HG03354 (cell line): Measurements from ENCODE around the gene MCU.
"Not testable (repeated sequence)": the region's sequence is repeated elsewhere in the genome, so short reads cannot be mapped to it uniquely, and the experiment has no call there.

Experiments used
- ATAC-seq: cut with Tn5 transposase; IDR thresholded peaks from one replicate; pipeline ENCODE4 v1.9.1; 2021; ENCODE audit warnings: mild to moderate bottlenecking; ENCODE audit not compliant: unreplicated experiment, poor library complexity, severe bottlenecking

The MCU gene

DNA sequence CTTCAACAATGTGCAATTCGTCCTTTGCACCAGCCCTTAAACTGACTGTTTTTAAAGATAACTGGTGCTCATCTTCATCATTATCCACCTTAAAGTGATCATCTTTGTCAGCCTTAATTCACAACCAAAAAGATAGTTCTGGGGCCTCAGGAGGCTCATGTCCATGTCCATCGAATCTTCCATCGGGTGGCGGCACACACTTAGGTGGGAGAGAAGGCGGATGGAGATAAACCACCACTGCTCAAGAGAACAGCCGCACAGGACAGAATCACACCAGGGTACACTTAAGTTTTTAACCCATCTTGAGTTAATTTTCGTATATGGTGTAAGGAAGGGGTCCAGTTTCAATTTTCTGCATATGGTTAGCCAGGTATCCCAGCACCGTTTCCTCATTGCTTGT lies 226.4 kb downstream of the MCU start:
- ATAC-seq = no peak

DNA sequence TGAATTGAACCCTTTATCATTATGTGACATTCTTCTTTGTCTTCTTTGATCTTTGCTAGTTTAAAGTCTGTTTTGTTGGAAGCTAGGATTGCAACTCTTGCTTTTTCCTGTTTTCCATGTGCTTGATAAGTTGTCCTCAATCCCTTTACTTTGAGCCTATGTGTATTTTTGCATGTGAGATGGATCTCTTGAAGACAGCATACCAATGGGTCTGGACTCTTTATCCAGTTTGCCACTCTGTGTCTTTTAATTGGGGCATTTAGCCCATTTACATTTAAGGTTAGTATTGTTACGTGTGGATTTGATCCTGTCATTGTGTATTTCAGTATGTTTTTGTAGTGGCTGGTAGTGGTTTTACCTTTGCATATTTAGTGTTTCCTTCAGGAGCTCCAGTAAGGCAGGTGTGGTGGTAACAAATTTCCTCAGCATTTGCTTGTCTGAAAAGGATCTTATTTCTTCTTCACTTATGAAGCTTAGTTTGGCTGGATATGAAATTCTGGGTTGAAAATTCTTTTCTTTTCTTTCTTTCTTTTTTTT lies 229.3 kb downstream of the MCU start:
- ATAC-seq = not testable (repeated sequence)

DNA sequence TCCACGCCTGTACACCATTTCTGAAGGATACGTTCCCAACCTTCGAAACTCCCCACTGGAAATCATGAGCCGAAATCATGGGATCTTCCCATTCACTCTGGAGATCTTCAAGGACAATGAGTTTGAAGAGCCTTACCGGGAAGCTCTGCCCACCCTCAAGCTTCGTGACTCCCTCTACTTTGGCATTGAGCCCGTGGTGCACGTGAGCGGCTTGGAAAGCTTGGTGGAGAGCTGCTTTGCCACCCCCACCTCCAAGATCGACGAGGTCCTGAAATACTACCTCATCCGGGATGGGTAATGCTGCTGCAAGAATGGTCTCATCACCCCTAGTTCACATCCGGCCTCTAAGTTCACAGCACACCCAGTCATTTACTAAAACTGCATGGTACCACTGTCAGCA lies 232.4 kb downstream of the MCU start:
- no peak for ATAC-seq

DNA sequence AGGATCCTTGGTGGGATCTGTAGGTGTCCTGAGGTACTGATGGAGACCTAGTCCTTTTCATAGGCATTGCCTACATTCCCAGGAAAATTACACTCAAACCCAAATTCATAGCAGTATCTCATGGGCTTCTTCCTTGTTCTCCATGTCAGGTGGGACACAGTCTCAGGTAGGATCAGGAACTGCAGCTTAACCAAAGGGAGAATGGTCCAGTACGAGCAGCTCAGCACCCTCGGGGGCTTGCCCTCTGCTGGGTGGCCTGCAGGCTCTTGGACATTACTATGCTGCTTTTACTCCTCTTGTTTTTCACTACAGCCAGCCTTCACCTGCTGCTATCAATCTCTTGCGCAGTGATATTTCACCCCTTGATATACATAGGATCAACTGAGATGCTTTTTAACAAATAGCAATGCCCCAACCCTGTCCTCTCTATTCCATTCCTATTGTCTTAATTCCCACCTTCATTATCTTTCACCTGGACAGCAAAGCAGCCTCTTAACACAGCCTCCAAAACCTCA lies 234.1 kb downstream of the MCU start:
- ATAC-seq = no peak

DNA sequence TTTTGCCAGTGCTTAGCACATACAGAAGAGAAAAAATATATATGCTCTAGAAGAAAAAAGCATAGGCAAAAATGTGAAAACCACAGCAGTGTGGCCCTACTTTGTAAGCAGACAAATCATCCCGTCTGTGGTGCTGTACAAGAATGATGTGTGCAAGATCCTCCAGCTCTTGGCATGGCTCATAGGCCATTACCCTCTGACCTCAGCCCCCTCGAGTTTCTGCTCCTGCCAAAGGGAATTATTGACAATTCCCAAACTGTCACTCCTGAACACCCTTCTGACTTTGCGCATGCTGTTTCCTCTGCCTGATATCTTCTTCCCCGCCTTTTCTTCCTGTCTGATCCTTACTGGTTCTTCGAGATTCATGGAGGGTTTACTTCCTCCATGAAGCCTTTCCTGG lies 235.5 kb downstream of the MCU start:
- no peak for ATAC-seq

DNA sequence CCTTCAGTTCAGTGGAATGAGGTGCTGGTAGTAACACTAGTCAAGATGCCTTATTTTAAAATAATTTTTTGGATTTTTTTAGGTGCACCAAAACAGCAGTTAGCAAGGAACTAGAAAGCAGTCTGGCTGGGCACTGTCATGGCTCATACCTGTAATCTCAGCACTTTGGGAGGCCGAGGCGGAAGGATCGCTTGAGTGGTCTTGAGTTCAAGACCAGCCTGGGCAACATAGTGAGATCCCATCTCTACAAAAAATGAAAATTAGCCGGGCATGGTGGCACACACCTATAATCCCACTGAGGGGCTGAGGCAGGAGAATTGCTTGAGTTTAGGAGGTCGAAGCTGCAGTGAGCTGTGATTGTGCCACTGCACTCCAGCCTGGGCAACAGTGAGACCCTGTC lies 236.9 kb downstream of the MCU start:
- no peak for ATAC-seq

DNA sequence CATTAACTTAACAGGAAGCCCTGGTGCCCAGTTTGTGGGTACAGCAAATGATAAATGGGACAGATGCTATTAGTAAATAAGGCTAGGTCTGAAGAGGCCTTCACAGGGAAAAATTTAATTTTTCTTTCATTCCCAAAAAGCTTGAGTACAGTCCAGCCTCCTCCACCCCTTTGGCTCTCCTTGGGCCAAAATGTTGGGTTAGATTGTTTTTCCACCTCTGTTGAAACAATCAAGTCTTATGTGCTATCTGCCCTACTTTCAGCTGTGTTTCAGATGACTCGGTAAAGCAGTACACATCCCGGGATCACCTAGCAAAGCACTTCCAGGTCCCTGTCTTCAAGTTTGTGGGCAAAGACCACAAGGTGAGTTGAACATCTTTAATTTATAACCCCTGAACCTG lies 238.3 kb downstream of the MCU start:
- ATAC-seq = no peak

DNA sequence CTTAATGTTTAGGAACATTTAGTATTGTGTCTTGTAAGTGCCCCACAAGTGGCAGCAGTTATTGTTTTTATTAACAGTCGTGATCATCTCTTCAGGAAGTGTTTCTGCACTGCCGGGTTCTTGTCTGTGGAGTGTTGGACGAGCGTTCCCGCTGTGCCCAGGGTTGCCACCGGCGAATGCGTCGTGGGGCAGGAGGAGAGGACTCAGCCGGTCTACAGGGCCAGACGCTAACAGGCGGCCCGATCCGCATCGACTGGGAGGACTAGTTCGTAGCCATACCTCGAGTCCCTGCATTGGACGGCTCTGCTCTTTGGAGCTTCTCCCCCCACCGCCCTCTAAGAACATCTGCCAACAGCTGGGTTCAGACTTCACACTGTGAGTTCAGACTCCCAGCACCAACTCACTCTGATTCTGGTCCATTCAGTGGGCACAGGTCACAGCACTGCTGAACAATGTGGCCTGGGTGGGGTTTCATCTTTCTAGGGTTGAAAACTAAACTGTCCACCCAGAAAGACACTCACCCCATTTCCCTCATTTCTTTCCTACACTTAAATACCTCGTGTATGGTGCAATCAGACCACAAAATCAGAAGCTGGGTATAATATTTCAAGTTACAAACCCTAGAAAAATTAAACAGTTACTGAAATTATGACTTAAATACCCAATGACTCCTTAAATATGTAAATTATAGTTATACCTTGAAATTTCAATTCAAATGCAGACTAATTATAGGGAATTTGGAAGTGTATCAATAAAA lies 240.5 kb downstream of the MCU start:
- ATAC-seq = no peak

DNA sequence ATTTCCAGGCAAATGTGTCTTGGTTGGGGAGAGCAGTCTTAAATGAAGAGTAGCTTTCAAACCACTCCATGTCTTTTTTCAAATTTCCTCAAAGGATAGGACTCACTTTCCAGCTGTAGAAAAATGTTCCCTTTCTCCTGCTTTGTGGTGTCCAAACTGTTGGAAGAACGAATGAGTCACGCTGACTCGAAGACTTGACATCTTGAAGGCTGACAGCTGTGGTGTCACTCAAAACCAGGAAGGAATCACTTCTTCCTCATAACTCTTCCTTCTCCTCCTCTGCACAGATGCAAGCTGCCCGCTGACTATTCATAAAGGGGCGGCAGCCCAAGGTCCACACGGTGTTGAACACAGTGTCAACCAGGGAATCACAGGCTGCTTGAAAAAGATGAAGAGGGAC lies 243.4 kb downstream of the MCU start:
- no peak for ATAC-seq
